HCT116 (cell line): Measurements from ENCODE around the gene UBA6. TPM values are rescaled to one million over a fixed set of nuclear protein-coding genes. Genes with fewer than 3 reads are reported as not detected.

Experiments used
- ATAC-seq: fragments of 200-7000 bp; cut with Tn5 transposase; 2 replicates; pipeline ENCODE4 v1.9.1; 2020; ENCODE audit warnings: mild to moderate bottlenecking, moderate library complexity
- BruUV-seq: library from RNA; stranded (reverse); fragments of 400-500 nt; replicated peaks from 2 replicates; lab custom pipeline; 2021; lab: Mats Ljungman, UMichigan
- CTCF ChIA-PET: fragments of 300-600 bp; sonication (Branson Sonifier 250); formaldehyde crosslinking; loops from one replicate; lab custom pipeline; 2021; ENCODE audit warnings: antibody characterized with exemption; lab: Charles Lee
- POLR2A ChIA-PET: fragments of 300-600, 350-600 bp; sonication (Branson Sonifier 250); formaldehyde crosslinking; loops from one replicate; lab custom pipeline; 2021; ENCODE audit warnings: antibody characterized with exemption; lab: Charles Lee
- RAD21 ChIA-PET, 2 experiments: fragments of 300-600 bp; sonication (Branson Sonifier 250); formaldehyde crosslinking; loops; one replicate each; lab custom pipeline; 2023; ENCODE audit warnings: low total read pairs in 2 of 2; ENCODE audit not compliant: uncharacterized antibody in 2 of 2, unreplicated experiment in 2 of 2, low non-redundant PET in 1 of 2; lab: Charles Lee
- DNase-seq: peaks from one replicate; pipeline ENCODE4 v3.0.0-alpha.2; 2010; ENCODE audit warnings: low read depth, low spot score
- H2AFZ ChIP-seq: fragments of 200-600 bp; shearing (Covaris generic), sonication (generic); 2 replicates; pipeline ENCODE4 v1.6.1; 2017; ENCODE audit warnings: low read depth, mixed run types, mixed read lengths, antibody characterized with exemption, low read length; ENCODE audit not compliant: poor library complexity, severe bottlenecking
- H3K27ac ChIP-seq: 2 replicates; pipeline ENCODE4 v1.5.1; 2012; ENCODE audit warnings: low read depth, low read length
- H3K27me3 ChIP-seq: fragments of 200-600 bp; sonication (generic); 2 replicates; pipeline ENCODE4 v1.6.1; 2016; ENCODE audit warnings: mixed run types, low read length, mixed read lengths; ENCODE audit not compliant: insufficient read depth
- H3K36me3 ChIP-seq, 2 experiments: fragments of 200-500 bp in 1 of 2; fragments of 200-600 bp in 1 of 2; sonication (Bioruptor generic) in 1 of 2; sonication (generic) in 1 of 2; 2 replicates each; pipeline versions ENCODE4 v1.5.1 to v1.6.1; 2014 to 2016; ENCODE audit warnings: low read length in 2 of 2, inconsistent platforms in 1 of 2, mixed read lengths in 1 of 2, mixed run types in 1 of 2; ENCODE audit not compliant: insufficient read depth in 2 of 2, control insufficient read depth in 1 of 2
- H3K4me1 ChIP-seq, 2 experiments: fragments of 200-600 bp in 1 of 2; sonication (generic) in 1 of 2; 2 replicates each; pipeline versions ENCODE4 v1.5.1 to v1.6.1; 2012 to 2017; ENCODE audit warnings: low read length in 2 of 2, inconsistent platforms in 1 of 2, mild to moderate bottlenecking in 1 of 2, mixed read lengths in 1 of 2, mixed run types in 1 of 2, moderate library complexity in 1 of 2; ENCODE audit not compliant: insufficient read depth in 2 of 2, control insufficient read depth in 1 of 2
- H3K4me2 ChIP-seq: fragments of 200-600 bp; sonication (generic); 2 replicates; pipeline ENCODE4 v1.6.1; 2017; ENCODE audit warnings: mixed run types, low read length, mixed read lengths
- H3K4me3 ChIP-seq, 2 experiments: fragments of 200-600 bp in 1 of 2; sonication (generic) in 1 of 2; replicated peaks in 1 of 2; 2 replicates each; pipeline ENCODE4 v1.5.1; 2011 to 2016; ENCODE audit warnings: low read length in 2 of 2, control low read depth in 1 of 2, low read depth in 1 of 2, mild to moderate bottlenecking in 1 of 2, mixed read lengths in 1 of 2, mixed run types in 1 of 2
- H3K79me2 ChIP-seq: fragments of 200-600 bp; sonication (generic); 2 replicates; pipeline ENCODE4 v1.6.1; 2017; ENCODE audit warnings: mild to moderate bottlenecking, mixed run types, low read length, moderate library complexity, mixed read lengths; ENCODE audit not compliant: insufficient read depth
- H3K9ac ChIP-seq: fragments of 200-600 bp; sonication (generic); 2 replicates; pipeline ENCODE4 v1.6.1; 2016; ENCODE audit warnings: low read length, mixed read lengths
- H3K9me2 ChIP-seq: fragments of 200-600 bp; sonication (generic), shearing (Covaris generic); 2 replicates; pipeline ENCODE4 v1.6.1; 2017; ENCODE audit warnings: mixed run types, mild to moderate bottlenecking, moderate library complexity; ENCODE audit not compliant: insufficient read depth
- H3K9me3 ChIP-seq, 2 experiments: fragments of 200-500 bp in 1 of 2; fragments of 200-600 bp in 1 of 2; sonication (Bioruptor generic) in 1 of 2; sonication (generic) in 1 of 2; 2 replicates each; pipeline ENCODE4 v1.6.1; 2014 to 2017; ENCODE audit warnings: low read length in 2 of 2, mixed read lengths in 2 of 2, inconsistent platforms in 1 of 2, low read depth in 1 of 2, mild to moderate bottlenecking in 1 of 2, mixed run types in 1 of 2, moderate library complexity in 1 of 2; ENCODE audit not compliant: control insufficient read depth in 1 of 2, insufficient read depth in 1 of 2
- H4K20me1 ChIP-seq: fragments of 200-600 bp; sonication (generic), shearing (Covaris generic); 2 replicates; pipeline ENCODE4 v1.6.1; 2017; ENCODE audit warnings: mixed run types, mild to moderate bottlenecking, moderate library complexity; ENCODE audit not compliant: insufficient read depth
- CEBPB ChIP-seq: IDR thresholded peaks from 2 replicates; pipeline ENCODE4 v1.6.1; 2012; ENCODE audit warnings: low read depth
- EGR1 ChIP-seq: IDR thresholded peaks from 2 replicates; pipeline ENCODE4 v1.6.1; 2012; ENCODE audit warnings: low read depth
- EZH2 ChIP-seq: fragments of 200-600 bp; sonication (generic); IDR thresholded peaks from 2 replicates; pipeline ENCODE4 v1.6.1; 2017; ENCODE audit warnings: antibody characterized with exemption, mixed run types
- EZH2phosphoT487 ChIP-seq: fragments of 200-600 bp; IDR thresholded peaks from 2 replicates; pipeline ENCODE4 v1.6.1; 2018; ENCODE audit warnings: antibody characterized with exemption, borderline replicate concordance
- FOSL1 ChIP-seq: IDR thresholded peaks from 2 replicates; pipeline ENCODE4 v1.6.1; 2012; ENCODE audit warnings: low read depth
- POLR2A ChIP-seq: IDR thresholded peaks from 2 replicates; pipeline ENCODE4 v1.7.0; 2011; ENCODE audit warnings: borderline replicate concordance; ENCODE audit not compliant: insufficient read depth, insufficient read length; ENCODE audit errors: extremely low read depth
- POLR2AphosphoS5 ChIP-seq: IDR thresholded peaks from 2 replicates; pipeline ENCODE4 v1.6.1; 2011; ENCODE audit warnings: mild to moderate bottlenecking, low read depth, low read length, moderate library complexity
- RAD21 ChIP-seq: IDR thresholded peaks from 2 replicates; pipeline ENCODE4 v1.6.1; 2012; ENCODE audit warnings: low read depth, mild to moderate bottlenecking
- SIN3A ChIP-seq: IDR thresholded peaks from 2 replicates; pipeline ENCODE4 v1.6.1; 2012; ENCODE audit warnings: low read depth
- SP1 ChIP-seq: IDR thresholded peaks from 2 replicates; pipeline ENCODE4 v1.6.1; 2012; ENCODE audit warnings: low read depth
- TCF7L2 ChIP-seq: IDR thresholded peaks from 2 replicates; pipeline ENCODE4 v1.7.0; 2011; ENCODE audit warnings: borderline replicate concordance, inconsistent platforms; ENCODE audit not compliant: insufficient read depth, insufficient read length; ENCODE audit errors: extremely low read depth
- YY1 ChIP-seq: IDR thresholded peaks from 2 replicates; pipeline ENCODE4 v1.6.1; 2011; ENCODE audit warnings: low read length, low read depth, moderate library complexity, mild to moderate bottlenecking; ENCODE audit not compliant: insufficient replicate concordance; ENCODE audit errors: extremely low read depth
- intact Hi-C: fragments of 100-400 bp; cut with micrococcal nuclease; formaldehyde crosslinking; loops from 2 replicates; pipeline ENCODE4 v1.10.0; 2022
- total RNA-seq: library from RNA; stranded (reverse); gene quantifications from one replicate; pipeline ENCODE4 v1.2.1, GENCODE V29; 2021; ENCODE audit not compliant: unreplicated experiment
- TF ChIP-seq, protein P1 (sequence below): IDR thresholded peaks from 2 replicates; pipeline ENCODE4 v1.6.1; 2012; ENCODE audit warnings: low read depth
- TF ChIP-seq, protein P2 (sequence below): IDR thresholded peaks from 2 replicates; pipeline ENCODE4 v1.6.1; 2012
- TF ChIP-seq, protein P3 (sequence below): IDR thresholded peaks from 2 replicates; pipeline ENCODE4 v1.6.1; 2011; ENCODE audit warnings: mild to moderate bottlenecking, low read length, moderate library complexity; ENCODE audit not compliant: insufficient replicate concordance; ENCODE audit errors: extremely low read depth

Gene UBA6
- total RNA-seq, 1 experiment from 2014 or later: 98.9 TPM

DNA sequence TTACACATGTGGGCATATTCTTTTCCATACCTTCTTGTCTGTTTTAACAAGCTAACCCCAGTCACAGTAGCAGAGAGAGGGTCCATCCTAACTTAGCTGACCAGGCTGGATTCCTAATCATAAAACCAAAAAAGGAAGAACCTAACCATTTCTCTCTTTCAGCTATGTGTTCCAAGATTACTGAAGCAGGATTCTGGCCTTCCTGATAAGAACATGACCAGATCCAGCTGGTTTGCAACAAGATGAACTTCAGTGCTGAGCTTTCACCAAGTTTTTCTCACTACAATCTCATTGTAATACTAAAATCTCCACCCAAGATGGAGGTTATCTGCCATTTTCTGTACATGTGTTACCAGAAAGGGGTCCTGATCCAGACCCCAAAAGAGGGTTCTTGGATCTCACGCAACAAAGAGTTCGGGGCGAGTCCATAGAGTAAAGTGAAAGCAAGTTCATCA, 20.4 kb upstream of the UBA6 start:
- CTCF ChIA-PET: interaction anchor here (1.3 kb wide), 1 partner anchor 25 kb away, joined by 4 read pairs; no protein-coding TSS in a partner anchor

DNA sequence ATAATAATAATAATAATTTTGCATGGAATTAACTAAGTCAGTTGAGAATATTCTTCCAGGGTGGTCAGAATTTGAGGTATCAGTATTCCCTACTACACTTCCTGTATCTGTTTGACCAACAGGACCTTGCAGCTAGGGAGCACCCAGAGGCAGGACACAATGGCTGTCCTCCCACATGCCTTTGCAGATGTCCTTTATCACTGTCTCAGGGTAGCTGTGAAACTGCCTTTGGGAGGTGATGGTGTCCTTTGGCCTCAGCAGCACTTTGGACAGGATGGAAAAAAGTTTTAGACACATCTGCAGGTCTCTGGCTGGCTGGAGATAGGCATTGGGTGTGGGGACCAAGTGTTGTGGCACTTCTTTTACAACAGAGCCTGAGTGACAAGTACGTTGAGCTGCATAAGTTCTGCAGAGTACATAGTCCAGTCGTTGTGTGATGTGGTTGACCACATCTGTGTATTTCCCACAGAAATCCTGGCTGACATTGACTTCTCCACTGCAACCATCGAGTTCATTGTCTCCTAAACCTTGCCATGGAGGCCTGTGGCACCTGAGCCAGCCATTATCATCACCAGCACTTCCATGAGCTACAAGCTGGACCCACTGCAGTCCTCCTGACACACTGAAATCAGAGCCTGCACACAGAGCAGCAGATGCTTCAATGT, 19.1 kb upstream of the UBA6 start:
- Histone ChIP-seq H3K27me3 (no peaks in the 10 kb centered on the region), H3K79me2 (no peaks in the 10 kb centered on the region), H3K4me1 (peaks cover 14 to 37% of the 10 kb centered on the region in 2 experiments), H3K4me2 (no peak overlapping the region), H2AFZ (no peak overlapping the region), H3K4me3 (no peak overlapping the region), H3K9me2 (no peaks in the 10 kb centered on the region), H4K20me1 (no peaks in the 10 kb centered on the region), H3K36me3 (no peaks in the 10 kb centered on the region), H3K9me3 (no peaks in the 10 kb centered on the region), H3K27ac (no peak overlapping the region), H3K9ac (no peak overlapping the region)
- ChIA-PET CTCF (no interaction called here), POLR2A (no interaction called here), RAD21 (no interaction called here)
- no TSS peak for BruUV-seq
- ATAC-seq (no peak), DNase-seq (no peak)
- intact Hi-C loops: no loop called here
- TF ChIP-seq EGR1 (no peak), POLR2AphosphoS5 (no peak), RAD21 (no peak), SIN3A (no peak), POLR2A (no peak), EZH2 (no peak), TCF7L2 (no peak), FOSL1 (no peak), EZH2phosphoT487 (no peak), YY1 (no peak)
- TF ChIP-seq, protein P1, sequence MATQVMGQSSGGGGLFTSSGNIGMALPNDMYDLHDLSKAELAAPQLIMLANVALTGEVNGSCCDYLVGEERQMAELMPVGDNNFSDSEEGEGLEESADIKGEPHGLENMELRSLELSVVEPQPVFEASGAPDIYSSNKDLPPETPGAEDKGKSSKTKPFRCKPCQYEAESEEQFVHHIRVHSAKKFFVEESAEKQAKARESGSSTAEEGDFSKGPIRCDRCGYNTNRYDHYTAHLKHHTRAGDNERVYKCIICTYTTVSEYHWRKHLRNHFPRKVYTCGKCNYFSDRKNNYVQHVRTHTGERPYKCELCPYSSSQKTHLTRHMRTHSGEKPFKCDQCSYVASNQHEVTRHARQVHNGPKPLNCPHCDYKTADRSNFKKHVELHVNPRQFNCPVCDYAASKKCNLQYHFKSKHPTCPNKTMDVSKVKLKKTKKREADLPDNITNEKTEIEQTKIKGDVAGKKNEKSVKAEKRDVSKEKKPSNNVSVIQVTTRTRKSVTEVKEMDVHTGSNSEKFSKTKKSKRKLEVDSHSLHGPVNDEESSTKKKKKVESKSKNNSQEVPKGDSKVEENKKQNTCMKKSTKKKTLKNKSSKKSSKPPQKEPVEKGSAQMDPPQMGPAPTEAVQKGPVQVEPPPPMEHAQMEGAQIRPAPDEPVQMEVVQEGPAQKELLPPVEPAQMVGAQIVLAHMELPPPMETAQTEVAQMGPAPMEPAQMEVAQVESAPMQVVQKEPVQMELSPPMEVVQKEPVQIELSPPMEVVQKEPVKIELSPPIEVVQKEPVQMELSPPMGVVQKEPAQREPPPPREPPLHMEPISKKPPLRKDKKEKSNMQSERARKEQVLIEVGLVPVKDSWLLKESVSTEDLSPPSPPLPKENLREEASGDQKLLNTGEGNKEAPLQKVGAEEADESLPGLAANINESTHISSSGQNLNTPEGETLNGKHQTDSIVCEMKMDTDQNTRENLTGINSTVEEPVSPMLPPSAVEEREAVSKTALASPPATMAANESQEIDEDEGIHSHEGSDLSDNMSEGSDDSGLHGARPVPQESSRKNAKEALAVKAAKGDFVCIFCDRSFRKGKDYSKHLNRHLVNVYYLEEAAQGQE: no peak
- TF ChIP-seq, protein P2, sequence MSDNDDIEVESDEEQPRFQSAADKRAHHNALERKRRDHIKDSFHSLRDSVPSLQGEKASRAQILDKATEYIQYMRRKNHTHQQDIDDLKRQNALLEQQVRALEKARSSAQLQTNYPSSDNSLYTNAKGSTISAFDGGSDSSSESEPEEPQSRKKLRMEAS: no peak
- TF ChIP-seq, protein P3, sequence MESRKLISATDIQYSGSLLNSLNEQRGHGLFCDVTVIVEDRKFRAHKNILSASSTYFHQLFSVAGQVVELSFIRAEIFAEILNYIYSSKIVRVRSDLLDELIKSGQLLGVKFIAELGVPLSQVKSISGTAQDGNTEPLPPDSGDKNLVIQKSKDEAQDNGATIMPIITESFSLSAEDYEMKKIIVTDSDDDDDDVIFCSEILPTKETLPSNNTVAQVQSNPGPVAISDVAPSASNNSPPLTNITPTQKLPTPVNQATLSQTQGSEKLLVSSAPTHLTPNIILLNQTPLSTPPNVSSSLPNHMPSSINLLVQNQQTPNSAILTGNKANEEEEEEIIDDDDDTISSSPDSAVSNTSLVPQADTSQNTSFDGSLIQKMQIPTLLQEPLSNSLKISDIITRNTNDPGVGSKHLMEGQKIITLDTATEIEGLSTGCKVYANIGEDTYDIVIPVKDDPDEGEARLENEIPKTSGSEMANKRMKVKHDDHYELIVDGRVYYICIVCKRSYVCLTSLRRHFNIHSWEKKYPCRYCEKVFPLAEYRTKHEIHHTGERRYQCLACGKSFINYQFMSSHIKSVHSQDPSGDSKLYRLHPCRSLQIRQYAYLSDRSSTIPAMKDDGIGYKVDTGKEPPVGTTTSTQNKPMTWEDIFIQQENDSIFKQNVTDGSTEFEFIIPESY: no peak

More for the DNA sequence above, 20.4 kb upstream of the UBA6 start:
- H3K4me2 ChIP-seq: peak overlapping the region; percentile 53
- H3K9me3 ChIP-seq: no peaks in the 10 kb centered on the region
- DNase-seq: no peak
- no peak overlapping the region for H2AFZ ChIP-seq
- H3K9ac ChIP-seq: no peak overlapping the region
- ATAC-seq: no peak
- no peaks in the 10 kb centered on the region for H3K79me2 ChIP-seq
- ChIA-PET POLR2A (no interaction called here), RAD21 (no interaction called here)
- no peaks in the 10 kb centered on the region for H3K9me2 ChIP-seq
- TF ChIP-seq CEBPB (no peak), SP1 (no peak)
- peak overlapping the region in 1 of 2 experiments; percentile 1; a peak in 1 of 4 replicates for H3K4me3 ChIP-seq
- peaks cover 14 to 37% of the 10 kb centered on the region in 2 experiments for H3K4me1 ChIP-seq
- intact Hi-C loops: no loop called here
- no peak overlapping the region for H3K27ac ChIP-seq
- no peaks in the 10 kb centered on the region for H4K20me1 ChIP-seq
- no TSS peak for BruUV-seq
- H3K27me3 ChIP-seq: no peaks in the 10 kb centered on the region
- no peaks in the 10 kb centered on the region for H3K36me3 ChIP-seq
